ENCODE measurements around the gene FRAT1. TPM values are rescaled to one million over a fixed set of nuclear protein-coding genes. Genes with fewer than 3 reads are reported as not detected.

FRAT1 gene
- total and polyA plus RNA-seq, 2 donors (not counting 1 experiment from before 2014, with no cell fraction given), result 5.1 to 25.3 TPM

DNA sequence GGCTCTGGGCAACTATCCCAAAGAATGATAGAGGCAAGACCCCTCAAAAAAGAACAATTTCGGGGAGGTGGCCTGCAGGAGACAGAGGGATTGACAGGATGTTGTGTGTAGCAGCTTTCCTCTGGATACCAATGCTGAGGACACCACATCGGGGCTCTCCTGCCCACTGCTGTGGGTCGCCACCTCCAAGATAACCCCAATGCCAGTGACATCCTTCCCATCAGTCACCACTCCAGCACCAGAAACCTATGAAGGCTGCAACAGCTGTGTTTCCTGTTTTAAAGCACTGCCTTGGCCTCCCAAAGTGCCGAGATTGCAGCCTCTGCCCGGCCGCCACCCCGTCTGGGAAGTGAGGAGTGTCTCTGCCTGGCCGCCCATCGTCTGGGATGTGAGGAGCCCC is 44.2 kb upstream of the FRAT1 start:
- ChIA-PET CTCF (interaction anchor here (0.7 to 0.9 kb wide), 2 partner anchors 9 to 45 kb away, joined by 3 read pairs; no protein-coding TSS in a partner anchor), POLR2A (no interaction called here)
- no peak overlapping the region for H3K4me2 ChIP-seq (replicated peaks; ENCODE audit: low read depth, low read length, poor library complexity, severe bottlenecking)
- peaks cover 13 to 14% of the 10 kb centered on the region in 2 donors for H3K4me1 ChIP-seq (ENCODE audit: control insufficient read depth in 2 of 2, insufficient read depth in 2 of 2, low read length in 2 of 2)
- no peaks in the 10 kb centered on the region for H3K36me3 ChIP-seq (replicated peaks in 1 of 2; ENCODE audit: control extremely low read depth in 1 of 2, control insufficient read depth in 1 of 2, extremely low read depth in 1 of 2, insufficient read depth in 2 of 2, low read length in 1 of 2)
- TF ChIP-seq EZH2 (IDR thresholded peaks at IDR 0.05; ENCODE audit: borderline replicate concordance, insufficient read depth, low read depth, low read length, poor library complexity, severe bottlenecking), result no peak
- no peak for TF ChIP-seq CTCF (IDR thresholded peaks at IDR 0.05)
- no peak overlapping the region for H3K4me3 Mint-ChIP-seq
- no peak overlapping the region for H3K27ac ChIP-seq (ENCODE audit: low read length in 2 of 2)
- H3K4me3 ChIP-seq (ENCODE audit: control extremely low read depth in 1 of 5, extremely low read depth in 1 of 5, insufficient read depth in 1 of 5, low read depth in 2 of 5, low read length in 4 of 5), result no peak overlapping the region
- no peaks in the 10 kb centered on the region for H3K27me3 ChIP-seq (replicated peaks in 1 of 4; ENCODE audit: control extremely low read depth in 1 of 4, control insufficient read depth in 3 of 4, insufficient read depth in 4 of 4, low read length in 3 of 4)
- H3K9ac ChIP-seq (ENCODE audit: low read length), result no peak overlapping the region
- DNase-seq (no peak), ATAC-seq (ENCODE audit: low read depth) (no peak)
- intact Hi-C loops (cut with micrococcal nuclease), result no loop called here
- H2AFZ ChIP-seq (ENCODE audit: insufficient read depth, low read depth, low read length, poor library complexity, severe bottlenecking), result no peak overlapping the region
- no peaks in the 10 kb centered on the region for H3K9me3 Mint-ChIP-seq (ENCODE audit: insufficient read depth)
- H3K27ac Mint-ChIP-seq, result no peak overlapping the region
- no peaks in the 10 kb centered on the region for H3K27me3 Mint-ChIP-seq
- peaks cover 11% of the 10 kb centered on the region for H4K20me1 ChIP-seq (ENCODE audit: control insufficient read depth, insufficient read depth, low read length, poor library complexity, severe bottlenecking)
- no peaks in the 10 kb centered on the region for H3K9me3 ChIP-seq (ENCODE audit: control extremely low read depth in 1 of 3, control insufficient read depth in 2 of 3, insufficient read depth in 1 of 3, low read length in 2 of 3)
- peaks cover 51% of the 10 kb centered on the region for H3K79me2 ChIP-seq (ENCODE audit: control insufficient read depth, insufficient read depth, low read length)
- no CpG with 5 or more reads among the region's 9 CpGs for WGBS (ENCODE audit: insufficient coverage)
- peaks cover 18% of the 10 kb centered on the region for H3K4me1 Mint-ChIP-seq

DNA sequence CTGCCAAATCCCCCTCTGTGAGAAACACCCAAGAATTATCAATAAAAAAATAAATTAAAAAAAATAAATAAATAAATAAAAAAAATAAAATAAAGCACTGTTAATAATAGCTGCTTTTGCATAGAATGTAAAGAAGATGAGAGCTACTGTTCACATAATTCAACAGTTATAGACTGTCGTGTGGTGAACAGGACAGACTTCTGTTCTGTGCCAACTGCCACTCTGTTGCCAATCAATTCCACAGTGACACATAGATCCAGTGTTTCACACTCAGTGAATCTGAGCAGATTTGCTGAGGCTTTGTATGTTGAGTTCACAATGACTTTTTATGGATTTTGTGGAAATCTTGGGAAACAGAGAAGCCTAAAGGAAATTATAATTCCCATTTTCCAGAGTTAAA is 41.5 kb upstream of the FRAT1 start:
- peaks cover 63% of the 10 kb centered on the region for H3K79me2 ChIP-seq (ENCODE audit: control insufficient read depth, insufficient read depth, low read length)
- no CpG with 5 or more reads among the region's 1 CpG for WGBS (ENCODE audit: insufficient coverage)
- no peak overlapping the region for H3K27ac ChIP-seq (ENCODE audit: low read length in 2 of 2)
- Mint-ChIP-seq H3K4me1 (peaks cover 23% of the 10 kb centered on the region), H3K27me3 (no peaks in the 10 kb centered on the region), H3K4me3 (no peak overlapping the region), H3K9me3 (ENCODE audit: insufficient read depth) (no peaks in the 10 kb centered on the region), H3K27ac (no peak overlapping the region)
- TF ChIP-seq CTCF (IDR thresholded peaks at IDR 0.05) (no peak), EZH2 (IDR thresholded peaks at IDR 0.05; ENCODE audit: borderline replicate concordance, insufficient read depth, low read depth, low read length, poor library complexity, severe bottlenecking) (no peak)
- ATAC-seq (ENCODE audit: low read depth) (no peak), DNase-seq (no peak)
- intact Hi-C loops (cut with micrococcal nuclease), result no loop called here
- no peaks in the 10 kb centered on the region for H3K36me3 ChIP-seq (replicated peaks in 1 of 2; ENCODE audit: control extremely low read depth in 1 of 2, control insufficient read depth in 1 of 2, extremely low read depth in 1 of 2, insufficient read depth in 2 of 2, low read length in 1 of 2)
- ChIA-PET POLR2A (no interaction called here), CTCF (interaction anchor here (1.0 to 3.6 kb wide), 6 partner anchors 8 to 129 kb away, joined by 5 to 55 read pairs (median 10); no protein-coding TSS in a partner anchor)
- no peak overlapping the region for H2AFZ ChIP-seq (ENCODE audit: insufficient read depth, low read depth, low read length, poor library complexity, severe bottlenecking)
- H3K27me3 ChIP-seq (replicated peaks in 1 of 4; ENCODE audit: control extremely low read depth in 1 of 4, control insufficient read depth in 3 of 4, insufficient read depth in 4 of 4, low read length in 3 of 4), result no peaks in the 10 kb centered on the region
- H4K20me1 ChIP-seq (ENCODE audit: control insufficient read depth, insufficient read depth, low read length, poor library complexity, severe bottlenecking), result peaks cover 11% of the 10 kb centered on the region
- no peak overlapping the region for H3K4me2 ChIP-seq (replicated peaks; ENCODE audit: low read depth, low read length, poor library complexity, severe bottlenecking)
- H3K4me3 ChIP-seq (ENCODE audit: control extremely low read depth in 1 of 5, extremely low read depth in 1 of 5, insufficient read depth in 1 of 5, low read depth in 2 of 5, low read length in 4 of 5), result no peak overlapping the region
- no peaks in the 10 kb centered on the region for H3K9me3 ChIP-seq (ENCODE audit: control extremely low read depth in 1 of 3, control insufficient read depth in 2 of 3, insufficient read depth in 1 of 3, low read length in 2 of 3)
- H3K4me1 ChIP-seq (ENCODE audit: control insufficient read depth in 2 of 2, insufficient read depth in 2 of 2, low read length in 2 of 2), result peaks cover 13 to 14% of the 10 kb centered on the region in 2 donors
- no peak overlapping the region for H3K9ac ChIP-seq (ENCODE audit: low read length)
